ENCODE data around the gene SUGCT.

The SUGCT gene

GRCh38 chr7:40811666-40812065 is 676.9 kb downstream of the SUGCT start:
- no peak for TF ChIP-seq POLR2AphosphoS5 (IDR thresholded peaks at IDR 0.05; ENCODE audit: low read depth, low read length)

GRCh38 chr7:40815022-40815421 is 680.2 kb downstream of the SUGCT start:
- TF ChIP-seq REST (IDR thresholded peaks at IDR 0.05; ENCODE audit: insufficient read depth in 1 of 2, low read depth in 2 of 2, low read length in 2 of 2) (no peak), TAF1 (IDR thresholded peaks at IDR 0.05; ENCODE audit: borderline replicate concordance, insufficient read depth, low read length) (no peak), SIN3A (IDR thresholded peaks at IDR 0.05; ENCODE audit: borderline replicate concordance, insufficient read depth, low read length) (no peak), POLR2AphosphoS5 (IDR thresholded peaks at IDR 0.05; ENCODE audit: low read depth, low read length) (no peak), FOXP2 (optimal IDR thresholded peaks at IDR 0.05; ENCODE audit: borderline replicate concordance, extremely low read depth, extremely low read length, insufficient read depth) (no peak)

- TF ChIP-seq POLR2AphosphoS5 (IDR thresholded peaks at IDR 0.05; ENCODE audit: low read depth, low read length) (no peak), SIN3A (IDR thresholded peaks at IDR 0.05; ENCODE audit: borderline replicate concordance, insufficient read depth, low read length) (no peak), REST (IDR thresholded peaks at IDR 0.05; ENCODE audit: insufficient read depth in 1 of 2, low read depth in 2 of 2, low read length in 2 of 2) (no peak)
These were observed 680.7 kb downstream of the SUGCT start for GRCh38 chr7:40815512-40815911.

GRCh38 chr7:40822861-40823260 is 688.1 kb downstream of the SUGCT start:
- no peak for TF ChIP-seq SIN3A (IDR thresholded peaks at IDR 0.05; ENCODE audit: borderline replicate concordance, insufficient read depth, low read length)
- TF ChIP-seq POLR2AphosphoS5 (IDR thresholded peaks at IDR 0.05; ENCODE audit: low read depth, low read length): no peak
- TF ChIP-seq FOXP2 (optimal IDR thresholded peaks at IDR 0.05; ENCODE audit: borderline replicate concordance, extremely low read depth, extremely low read length, insufficient read depth): no peak

GRCh38 chr7:40824461-40824860 is 689.7 kb downstream of the SUGCT start:
- TF ChIP-seq FOXP2 (optimal IDR thresholded peaks at IDR 0.05; ENCODE audit: borderline replicate concordance, extremely low read depth, extremely low read length, insufficient read depth) (no peak), REST (IDR thresholded peaks at IDR 0.05; ENCODE audit: insufficient read depth in 1 of 2, low read depth in 2 of 2, low read length in 2 of 2) (no peak), POLR2AphosphoS5 (IDR thresholded peaks at IDR 0.05; ENCODE audit: low read depth, low read length) (no peak), SIN3A (IDR thresholded peaks at IDR 0.05; ENCODE audit: borderline replicate concordance, insufficient read depth, low read length) (no peak), TAF1 (IDR thresholded peaks at IDR 0.05; ENCODE audit: borderline replicate concordance, insufficient read depth, low read length) (no peak)

GRCh38 chr7:40826411-40827221 is 691.8 kb downstream of the SUGCT start:
- TF ChIP-seq FOXP2 (optimal IDR thresholded peaks at IDR 0.05; ENCODE audit: borderline replicate concordance, extremely low read depth, extremely low read length, insufficient read depth) (no peak), POLR2AphosphoS5 (IDR thresholded peaks at IDR 0.05; ENCODE audit: low read depth, low read length) (no peak), TAF1 (IDR thresholded peaks at IDR 0.05; ENCODE audit: borderline replicate concordance, insufficient read depth, low read length) (no peak), REST (IDR thresholded peaks at IDR 0.05; ENCODE audit: insufficient read depth in 1 of 2, low read depth in 2 of 2, low read length in 2 of 2) (no peak), SIN3A (IDR thresholded peaks at IDR 0.05; ENCODE audit: borderline replicate concordance, insufficient read depth, low read length) (no peak)
